HG03469 (cell line): ENCODE measurements around the gene UGT3A2.

ENCODE experiments used
- ATAC-seq: cut with Tn5 transposase; IDR thresholded peaks from one replicate; pipeline ENCODE4 v1.9.1; 2021; ENCODE audit warnings: mild to moderate bottlenecking, moderate library complexity, moderate number of reproducible peaks; ENCODE audit not compliant: unreplicated experiment

Gene UGT3A2

DNA sequence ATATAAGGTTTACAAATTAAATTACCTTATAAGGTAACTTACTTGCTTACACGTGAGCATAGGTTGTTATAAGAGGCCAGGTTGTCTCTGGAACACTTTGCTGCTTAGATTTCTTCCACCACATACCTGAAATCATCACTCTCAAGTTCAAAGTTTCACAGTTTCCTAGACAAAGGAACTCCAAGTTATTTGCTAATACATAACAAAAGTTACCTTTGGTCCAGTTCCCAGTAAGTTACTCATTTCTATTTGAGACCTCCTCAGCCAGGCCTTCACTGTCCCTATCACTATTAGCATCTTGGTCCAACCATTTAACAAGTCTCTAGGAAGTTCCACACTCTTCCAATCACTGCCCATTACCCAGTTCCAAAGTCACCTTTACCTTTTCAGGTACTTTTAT is 57.0 kb downstream of the UGT3A2 start:
- no peak for ATAC-seq

DNA sequence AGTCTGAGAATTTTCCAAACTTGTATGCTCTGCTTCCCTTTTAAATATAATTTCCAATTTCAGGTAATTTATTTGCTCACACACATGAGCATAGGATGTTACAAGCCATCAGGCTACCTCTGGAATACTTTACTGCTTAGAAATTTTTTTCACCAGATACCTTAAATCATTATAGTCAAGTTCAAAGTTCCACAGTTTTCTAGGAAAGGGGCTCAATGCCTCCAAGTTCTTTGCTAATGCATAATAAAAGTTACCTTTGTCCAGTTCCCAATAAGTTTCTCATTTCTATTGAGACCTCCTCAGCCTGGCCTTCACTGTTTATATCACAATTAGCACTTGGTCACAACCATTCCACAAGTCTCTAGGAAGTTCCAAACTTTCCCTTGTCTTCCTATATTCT is 59.3 kb downstream of the UGT3A2 start:
- ATAC-seq: no peak

- ATAC-seq: no peak
These were observed 60.5 kb downstream of the UGT3A2 start for GRCh38 chr5:36006163-36006562.

- no peak for ATAC-seq
These were observed 65.7 kb downstream of the UGT3A2 start for GRCh38 chr5:36001032-36001431.

DNA sequence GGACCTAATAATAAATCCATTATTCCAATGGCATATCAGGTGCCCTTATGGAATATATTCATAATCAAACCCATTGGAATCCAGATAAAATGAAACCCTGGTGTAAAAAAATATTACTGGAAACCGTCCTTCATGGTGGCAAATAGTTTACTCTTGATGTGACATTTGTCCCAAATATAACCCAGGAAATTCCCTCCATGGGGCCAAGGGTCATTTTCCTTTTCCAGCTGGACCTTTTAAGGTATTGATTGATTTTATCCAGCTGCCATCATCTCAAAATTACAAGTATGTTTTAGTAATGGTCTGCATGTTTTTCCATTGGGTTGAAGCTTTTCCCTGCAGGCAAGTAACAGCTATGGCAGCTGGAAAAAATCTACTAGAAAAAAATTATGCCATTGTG is 67.1 kb downstream of the UGT3A2 start:
- ATAC-seq: no peak

GRCh38 chr5:35996076-35996475 is 70.6 kb downstream of the UGT3A2 start:
- ATAC-seq: no peak

DNA sequence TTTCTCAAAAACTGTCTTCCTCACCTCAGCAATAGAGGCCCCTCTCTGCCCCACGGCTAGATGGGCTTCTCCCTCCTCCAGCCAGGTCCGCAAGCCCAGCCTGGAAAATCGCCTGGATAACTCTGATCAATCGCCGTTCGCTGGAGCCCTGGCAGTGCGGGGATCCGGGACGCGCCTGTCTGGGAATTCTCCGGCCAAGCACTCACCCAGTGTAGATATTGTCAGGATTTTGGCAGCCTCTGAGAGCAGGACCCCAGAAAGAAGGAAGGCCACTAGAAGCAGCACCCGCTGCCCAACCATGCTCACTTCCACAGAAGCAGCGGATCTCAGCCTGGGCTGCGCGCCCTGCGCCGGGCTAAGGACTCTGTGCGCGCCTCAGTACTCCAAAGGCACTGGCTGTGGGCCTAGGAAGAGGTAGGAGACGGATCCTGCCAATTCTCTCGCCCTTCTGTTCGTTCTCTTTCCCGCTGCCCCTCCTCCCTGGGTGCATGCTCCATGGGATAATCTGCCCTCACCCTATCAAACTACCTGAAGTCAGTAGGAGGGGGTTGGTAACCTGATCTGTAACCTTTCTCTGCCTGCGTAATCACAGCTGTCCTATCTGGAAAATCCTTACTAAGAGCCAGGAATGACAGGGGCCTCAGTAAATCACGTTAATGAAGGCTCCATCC is 75.6 kb downstream of the UGT3A2 start, which contains the start of gene UGT3A1:
UGT3A1 (minus strand) TSS at position 450 of the 671 bp plus-strand sequence; CDS start at position 300, 150 bp downstream.
- ATAC-seq: no peak

- ATAC-seq: no peak
These were observed 76.2 kb downstream of the UGT3A2 start for GRCh38 chr5:35990520-35990919.

DNA sequence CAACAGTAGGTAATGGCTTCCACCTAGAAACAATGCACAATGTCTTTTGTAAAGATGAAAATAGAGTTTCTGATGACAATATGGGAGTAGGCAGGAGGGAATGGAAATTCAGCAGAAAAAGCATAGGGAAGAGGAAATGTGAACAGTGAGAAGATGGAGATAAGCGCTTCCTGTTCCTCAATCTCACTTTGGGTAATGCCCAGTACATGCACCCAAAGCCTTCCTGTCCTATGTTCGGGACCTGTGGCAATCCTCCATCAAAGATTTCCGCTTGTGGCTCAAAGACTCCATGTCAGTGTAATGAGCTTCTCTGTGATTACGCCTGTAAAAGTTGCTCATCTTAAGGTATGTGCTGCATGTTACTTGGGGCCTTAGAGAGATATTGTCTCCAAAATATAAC is 78.2 kb downstream of the UGT3A2 start:
- no peak for ATAC-seq

DNA sequence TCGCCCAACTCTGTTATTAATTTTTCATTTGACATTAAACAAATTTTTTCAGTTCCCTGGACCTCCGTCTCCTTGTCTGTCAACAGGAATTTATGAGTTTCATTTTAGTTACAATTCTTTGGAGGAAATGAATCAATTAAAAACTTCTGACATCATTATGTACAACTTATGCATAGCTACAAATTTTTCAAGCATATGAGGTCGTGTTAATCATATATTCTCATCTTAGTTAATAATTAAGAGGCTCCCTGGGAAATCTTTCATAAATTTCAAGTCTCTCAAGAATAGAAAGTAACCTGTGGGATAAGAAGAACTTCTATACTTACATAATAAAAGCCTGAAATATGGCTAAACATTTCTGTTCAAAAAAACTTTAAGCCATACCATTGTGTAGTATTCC is 78.9 kb downstream of the UGT3A2 start:
- ATAC-seq: no peak
